Muscle layer of duodenum (tissue), 2 donors: Measurements from ENCODE around the gene QRICH2.

ENCODE experiments used
- H3K27ac ChIP-seq: one replicate; pipeline ENCODE4 v1.7.0; 2013; ENCODE audit warnings: mild to moderate bottlenecking, low read length
- H3K27me3 ChIP-seq: one replicate; pipeline ENCODE4 v1.7.0; 2013; ENCODE audit warnings: low read depth, mild to moderate bottlenecking, control low read depth, low read length
- H3K36me3 ChIP-seq, 2 donors: one replicate each; pipeline ENCODE4 v1.7.0; 2013; ENCODE audit warnings: low read length in 2 of 2, control low read depth in 1 of 2, mild to moderate bottlenecking in 1 of 2; ENCODE audit not compliant: insufficient read depth in 2 of 2, control insufficient read depth in 1 of 2
- H3K4me1 ChIP-seq, 2 donors: one replicate each; pipeline ENCODE4 v1.7.0; 2013; ENCODE audit warnings: low read length in 2 of 2, mild to moderate bottlenecking in 2 of 2, control low read depth in 1 of 2, moderate library complexity in 1 of 2; ENCODE audit not compliant: insufficient read depth in 2 of 2, control insufficient read depth in 1 of 2
- H3K4me3 ChIP-seq, 2 donors: one replicate each; pipeline ENCODE4 v1.7.0; 2013; ENCODE audit warnings: low read length in 2 of 2, low read depth in 1 of 2, mild to moderate bottlenecking in 1 of 2
- H3K9me3 ChIP-seq, 2 donors: one replicate each; pipeline ENCODE4 v1.7.0; 2013; ENCODE audit warnings: low read length in 2 of 2, control low read depth in 1 of 2, mild to moderate bottlenecking in 1 of 2; ENCODE audit not compliant: control insufficient read depth in 1 of 2
- donor health status: healthy.

The QRICH2 gene

GRCh38 chr17:76296186-76296585, 11.9 kb downstream of the QRICH2 start:
- Histone ChIP-seq H3K36me3 (peaks cover 4 to 10% of the 10 kb centered on the region in 2 donors), H3K4me1 (no peaks in the 10 kb centered on the region), H3K4me3 (no peak overlapping the region), H3K27me3 (no peaks in the 10 kb centered on the region), H3K9me3 (no peaks in the 10 kb centered on the region), H3K27ac (no peak overlapping the region)

GRCh38 chr17:76293106-76293505, 15.0 kb downstream of the QRICH2 start:
- Histone ChIP-seq H3K4me3 (no peak overlapping the region), H3K4me1 (no peaks in the 10 kb centered on the region), H3K27ac (no peak overlapping the region), H3K9me3 (no peaks in the 10 kb centered on the region), H3K36me3 (peaks cover 9 to 11% of the 10 kb centered on the region in 2 donors), H3K27me3 (no peaks in the 10 kb centered on the region)

- Histone ChIP-seq H3K27me3 (no peaks in the 10 kb centered on the region), H3K27ac (no peak overlapping the region), H3K4me3 (no peak overlapping the region), H3K9me3 (no peaks in the 10 kb centered on the region), H3K4me1 (no peaks in the 10 kb centered on the region), H3K36me3 (peaks cover 9 to 11% of the 10 kb centered on the region in 2 donors)
Observed at GRCh38 chr17:76292567-76292966, 15.5 kb downstream of the QRICH2 start.

GRCh38 chr17:76281573-76282371, 26.3 kb downstream of the QRICH2 start:
- Histone ChIP-seq H3K36me3 (no peaks in the 10 kb centered on the region), H3K4me3 (no peak overlapping the region), H3K4me1 (peaks cover 0 to 6% of the 10 kb centered on the region in 2 donors), H3K9me3 (no peaks in the 10 kb centered on the region), H3K27ac (no peak overlapping the region), H3K27me3 (no peaks in the 10 kb centered on the region)

GRCh38 chr17:76280650-76281049, 27.4 kb downstream of the QRICH2 start:
- Histone ChIP-seq H3K36me3 (no peaks in the 10 kb centered on the region), H3K27me3 (no peaks in the 10 kb centered on the region), H3K27ac (no peak overlapping the region), H3K4me1 (peaks cover 0 to 6% of the 10 kb centered on the region in 2 donors), H3K9me3 (no peaks in the 10 kb centered on the region), H3K4me3 (no peak overlapping the region)

GRCh38 chr17:76279742-76280287, 28.3 kb downstream of the QRICH2 start:
- Histone ChIP-seq H3K27me3 (no peaks in the 10 kb centered on the region), H3K4me1 (peaks cover 0 to 6% of the 10 kb centered on the region in 2 donors), H3K27ac (no peak overlapping the region), H3K36me3 (no peaks in the 10 kb centered on the region), H3K4me3 (no peak overlapping the region), H3K9me3 (no peaks in the 10 kb centered on the region)

- Histone ChIP-seq H3K36me3 (no peaks in the 10 kb centered on the region), H3K4me3 (no peak overlapping the region), H3K27ac (no peak overlapping the region)
Observed at GRCh38 chr17:76278952-76279741, 28.9 kb downstream of the QRICH2 start.

GRCh38 chr17:76278268-76278908, 29.7 kb downstream of the QRICH2 start:
- H3K9me3 ChIP-seq = no peaks in the 10 kb centered on the region
- H3K4me3 ChIP-seq = no peak overlapping the region
- no peak overlapping the region for H3K27ac ChIP-seq
- H3K27me3 ChIP-seq = no peaks in the 10 kb centered on the region
- H3K36me3 ChIP-seq = no peaks in the 10 kb centered on the region
- H3K4me1 ChIP-seq = peaks cover 0 to 10% of the 10 kb centered on the region in 2 donors

More at GRCh38 chr17:76278952-76279741, 28.9 kb downstream of the QRICH2 start:
- Histone ChIP-seq H3K9me3 (no peaks in the 10 kb centered on the region), H3K4me1 (peaks cover 0 to 7% of the 10 kb centered on the region in 2 donors), H3K27me3 (no peaks in the 10 kb centered on the region)

GRCh38 chr17:76277300-76278267, 30.5 kb downstream of the QRICH2 start:
- no peaks in the 10 kb centered on the region for H3K9me3 ChIP-seq
- H3K27me3 ChIP-seq = no peaks in the 10 kb centered on the region
- no peaks in the 10 kb centered on the region for H3K36me3 ChIP-seq
- no peak overlapping the region for H3K27ac ChIP-seq
- H3K4me3 ChIP-seq = no peak overlapping the region
- H3K4me1 ChIP-seq = peaks cover 0 to 15% of the 10 kb centered on the region in 2 donors

- Histone ChIP-seq H3K4me3 (no peak overlapping the region), H3K4me1 (peaks cover 0 to 23% of the 10 kb centered on the region in 2 donors), H3K36me3 (no peaks in the 10 kb centered on the region), H3K27me3 (no peaks in the 10 kb centered on the region), H3K27ac (no peak overlapping the region), H3K9me3 (no peaks in the 10 kb centered on the region)
Observed at GRCh38 chr17:76276461-76277299, 31.4 kb downstream of the QRICH2 start.
